Measurements from ENCODE around the gene SLC49A3. TPM values are rescaled to one million over a fixed set of nuclear protein-coding genes. Genes with fewer than 3 reads are reported as not detected.

SLC49A3 gene
- total RNA-seq, 1 donor from 2014 or later, result 8.9 TPM

GRCh38 chr4:633406-633805, 55.5 kb downstream of the SLC49A3 start:
- no peak for DNase-seq (ENCODE audit: low spot score)

- DNase-seq (ENCODE audit: low spot score), result no peak
These were observed 56.0 kb downstream of the SLC49A3 start for GRCh38 chr4:632926-633325.

GRCh38 chr4:632196-632790, 56.7 kb downstream of the SLC49A3 start:
- no peak for DNase-seq (ENCODE audit: low spot score)

Other genes with a start within 250 kb of the SLC49A3 start
- 52.7 TPM for gene ZNF721, start 190.0 kb downstream of the SLC49A3 start, total RNA-seq
- 102 TPM for gene PIGG, start 189.9 kb downstream of the SLC49A3 start, total RNA-seq
- gene TMEM271, start 112.9 kb downstream of the SLC49A3 start, total RNA-seq, result not detected
- gene PDE6B, start 63.6 kb downstream of the SLC49A3 start, total RNA-seq, result 15.1 TPM
- 317 TPM for gene ATP5ME, start 14.9 kb downstream of the SLC49A3 start, total RNA-seq
- 46.0 TPM for gene MYL5, start 14.6 kb downstream of the SLC49A3 start, total RNA-seq
- 63.3 TPM for gene PCGF3, start 16.7 kb upstream of the SLC49A3 start, total RNA-seq
- gene CPLX1, start 137.0 kb upstream of the SLC49A3 start, total RNA-seq, result 6.7 TPM
- gene GAK, start 243.2 kb upstream of the SLC49A3 start, total RNA-seq, result 150 TPM
- gene TMEM175, start 243.3 kb upstream of the SLC49A3 start, total RNA-seq, result 39.1 TPM

Data from ureter (tissue), 1 donor.